ENCODE data around the gene DOCK2. TPM values are rescaled to one million over a fixed set of nuclear protein-coding genes. Genes with fewer than 3 reads are reported as not detected.

DOCK2 gene
- total and polyA plus RNA-seq, 2 of the 8 experiments (the other 6 are each of a cell fraction or from before 2014, with no cell fraction given), result 3.9 to 5.7 TPM

DNA sequence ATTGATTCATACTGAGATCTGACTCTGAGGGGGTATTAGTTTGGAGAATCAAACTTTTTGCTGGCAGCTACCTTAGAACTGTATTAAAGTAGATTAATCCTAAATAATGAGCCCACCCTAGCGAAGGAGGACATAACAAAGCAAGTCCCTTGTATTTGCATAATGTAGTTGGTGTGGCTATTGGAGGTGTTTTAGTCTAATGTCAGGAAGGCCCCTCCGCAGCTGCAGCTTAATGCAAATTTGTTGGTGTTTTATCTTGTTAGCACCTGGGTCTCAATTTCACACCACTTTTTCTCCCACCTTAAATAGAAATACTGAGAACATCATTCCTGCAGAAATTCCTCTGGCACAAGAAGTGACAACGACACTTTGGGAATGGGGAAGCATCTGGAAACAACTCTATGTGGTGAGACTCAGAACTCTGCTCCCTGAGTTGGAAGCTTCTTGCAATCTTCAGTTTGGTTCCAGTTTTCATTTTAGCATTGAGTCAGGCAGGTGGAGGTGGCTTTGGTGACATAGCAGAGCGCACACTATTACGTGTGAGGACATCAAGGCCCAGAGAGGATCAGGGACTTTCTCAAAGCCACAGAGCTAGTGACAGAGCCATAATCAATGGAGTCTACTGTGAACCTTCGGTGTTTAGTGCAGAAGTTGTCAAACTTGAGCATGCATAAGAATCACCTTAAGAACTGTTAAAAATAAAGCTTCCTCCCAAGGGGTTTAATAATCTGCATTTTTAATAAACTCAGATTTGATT, 33.9 kb downstream of the DOCK2 start:
- Histone ChIP-seq H2AK5ac (ENCODE audit: low read depth, low read length) (no peak overlapping the region), H4K20me1 (replicated peaks in 1 of 2; ENCODE audit: control insufficient read depth in 1 of 2, insufficient read depth in 2 of 2, low read length in 2 of 2) (peaks cover 0 to 2% of the 10 kb centered on the region in 2 experiments), H3K9me3 (ENCODE audit: insufficient read depth in 2 of 2, low read depth in 1 of 2, low read length in 1 of 2) (no peaks in the 10 kb centered on the region), H3K18ac (ENCODE audit: extremely low read depth, low read length) (no peak overlapping the region), H3K23me2 (ENCODE audit: low read depth, low read length) (no peaks in the 10 kb centered on the region), H2BK120ac (replicated peaks; ENCODE audit: low read depth, low read length) (no peak overlapping the region), H3K27me3 (replicated peaks in 1 of 4; ENCODE audit: control insufficient read depth in 3 of 4, extremely low read depth in 1 of 4, insufficient read depth in 3 of 4, low read length in 3 of 4) (no peaks in the 10 kb centered on the region), H3K14ac (ENCODE audit: insufficient read length) (no peak overlapping the region), H3K9ac (replicated peaks in 1 of 4; ENCODE audit: extremely low read depth in 1 of 4, low read depth in 3 of 4, low read length in 3 of 4) (no peak overlapping the region), H2AFZ (ENCODE audit: low read length) (no peak overlapping the region), H3K23ac (ENCODE audit: insufficient read length) (no peak overlapping the region), H4K5ac (ENCODE audit: insufficient read length, low read depth, low read length) (no peak overlapping the region), H3K4me2 (ENCODE audit: insufficient read depth in 1 of 2, low read depth in 2 of 2, low read length in 2 of 2) (no peak overlapping the region), H2BK15ac (ENCODE audit: low read length) (no peak overlapping the region), H2BK20ac (ENCODE audit: low read length) (no peak overlapping the region), H2BK12ac (ENCODE audit: low read depth, low read length) (no peak overlapping the region), H3K4me1 (replicated peaks in 1 of 4; ENCODE audit: control insufficient read depth in 3 of 4, insufficient read depth in 4 of 4, low read length in 3 of 4) (no peaks in the 10 kb centered on the region), H3K56ac (replicated peaks; ENCODE audit: insufficient read length, low read depth, low read length) (no peak overlapping the region), H4K8ac (ENCODE audit: extremely low read depth, insufficient read depth, low read length) (no peak overlapping the region), H3K27ac (ENCODE audit: low read depth, low read length) (no peak overlapping the region), H3K36me3 (ENCODE audit: control insufficient read depth in 2 of 4, insufficient read depth in 4 of 4, low read length in 3 of 4) (no peaks in the 10 kb centered on the region), H3K4me3 (ENCODE audit: extremely low read depth in 1 of 4, insufficient read depth in 2 of 4, low read depth in 3 of 4, low read length in 4 of 4) (no peak overlapping the region), H3K79me2 (ENCODE audit: control insufficient read depth in 1 of 2, insufficient read depth in 2 of 2, low read length in 2 of 2) (no peaks in the 10 kb centered on the region), H2BK5ac (ENCODE audit: low read depth, low read length) (no peak overlapping the region), H3K79me1 (ENCODE audit: low read depth, low read length) (no peaks in the 10 kb centered on the region), H4K91ac (replicated peaks; ENCODE audit: insufficient read length, low read length) (no peak overlapping the region), H3K4ac (replicated peaks; ENCODE audit: insufficient read length, low read depth, low read length) (no peak overlapping the region)
- no peak for FAIRE-seq
- ChIA-PET CTCF (ENCODE audit: partially characterized antibody) (interaction anchor here (1.3 kb wide), 2 partner anchors 24 to 309 kb away, joined by 4 to 5 read pairs; partner anchors contain the start of gene INSYN2B), POLR2A (ENCODE audit: partially characterized antibody) (no interaction called here)
- DNase-seq (ENCODE audit: low read depth in 1 of 2, low spot score in 2 of 2), result no peak
- WGBS, 2 experiments (ENCODE audit: extremely low coverage in 1 of 2, insufficient coverage in 1 of 2, insufficient read length in 1 of 2, insufficient replicate concordance in 2 of 2, low coverage in 1 of 2, low lambda C conversion rate in 2 of 2, missing lambda C conversion rate in 1 of 2), result 91% methylated on average over 6 of the region's 6 CpGs; no CpG with 5 or more reads in 1 of the 2 experiments
- TF ChIP-seq CBX8 (IDR thresholded peaks at IDR 0.05; ENCODE audit: borderline replicate concordance, low read depth, low read length) (no peak), JUN (IDR thresholded peaks at IDR 0.05; ENCODE audit: low read depth, low read length) (no peak), CTBP2 (IDR thresholded peaks at IDR 0.05; ENCODE audit: borderline replicate concordance, insufficient read depth, insufficient read length, low read length) (no peak), SP4 (IDR thresholded peaks at IDR 0.05; ENCODE audit: low read length) (no peak), CHD1 (IDR thresholded peaks at IDR 0.05; ENCODE audit: low read depth, low read length) (no peak), CREB1 (IDR thresholded peaks at IDR 0.05) (no peak), SIX5 (IDR thresholded peaks at IDR 0.05; ENCODE audit: low read depth, low read length) (no peak), MAFK (IDR thresholded peaks at IDR 0.05; ENCODE audit: low read depth, low read length) (no peak)
- TF ChIP-seq, protein P1, sequence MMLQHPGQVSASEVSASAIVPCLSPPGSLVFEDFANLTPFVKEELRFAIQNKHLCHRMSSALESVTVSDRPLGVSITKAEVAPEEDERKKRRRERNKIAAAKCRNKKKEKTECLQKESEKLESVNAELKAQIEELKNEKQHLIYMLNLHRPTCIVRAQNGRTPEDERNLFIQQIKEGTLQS (IDR thresholded peaks at IDR 0.05; ENCODE audit: insufficient read depth, low read depth, low read length), result no peak
- TF ChIP-seq, protein P2, sequence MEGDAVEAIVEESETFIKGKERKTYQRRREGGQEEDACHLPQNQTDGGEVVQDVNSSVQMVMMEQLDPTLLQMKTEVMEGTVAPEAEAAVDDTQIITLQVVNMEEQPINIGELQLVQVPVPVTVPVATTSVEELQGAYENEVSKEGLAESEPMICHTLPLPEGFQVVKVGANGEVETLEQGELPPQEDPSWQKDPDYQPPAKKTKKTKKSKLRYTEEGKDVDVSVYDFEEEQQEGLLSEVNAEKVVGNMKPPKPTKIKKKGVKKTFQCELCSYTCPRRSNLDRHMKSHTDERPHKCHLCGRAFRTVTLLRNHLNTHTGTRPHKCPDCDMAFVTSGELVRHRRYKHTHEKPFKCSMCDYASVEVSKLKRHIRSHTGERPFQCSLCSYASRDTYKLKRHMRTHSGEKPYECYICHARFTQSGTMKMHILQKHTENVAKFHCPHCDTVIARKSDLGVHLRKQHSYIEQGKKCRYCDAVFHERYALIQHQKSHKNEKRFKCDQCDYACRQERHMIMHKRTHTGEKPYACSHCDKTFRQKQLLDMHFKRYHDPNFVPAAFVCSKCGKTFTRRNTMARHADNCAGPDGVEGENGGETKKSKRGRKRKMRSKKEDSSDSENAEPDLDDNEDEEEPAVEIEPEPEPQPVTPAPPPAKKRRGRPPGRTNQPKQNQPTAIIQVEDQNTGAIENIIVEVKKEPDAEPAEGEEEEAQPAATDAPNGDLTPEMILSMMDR (IDR thresholded peaks at IDR 0.05; ENCODE audit: control extremely low read depth in 1 of 3, insufficient read depth in 1 of 3, low read depth in 1 of 3, low read length in 3 of 3), result no peak
